ENCODE measurements around the gene ARHGEF12. TPM values are rescaled to one million over a fixed set of nuclear protein-coding genes. Genes with fewer than 3 reads are reported as not detected.

The ARHGEF12 gene
- total RNA-seq, 2 experiments from 2014 or later = 9.6 to 10.2 TPM

GRCh38 chr11:120413480-120413879 is 77.3 kb downstream of the ARHGEF12 start:
- intact Hi-C loops (cut with micrococcal nuclease) = no loop called here
- no peak overlapping the region for H3K4me3 Mint-ChIP-seq
- no peaks in the 10 kb centered on the region for H3K9me3 Mint-ChIP-seq
- no peaks in the 10 kb centered on the region for H3K27me3 Mint-ChIP-seq
- POLR2A ChIA-PET = no interaction called here
- CTCF ChIA-PET = no interaction called here
- H3K36me3 Mint-ChIP-seq (ENCODE audit: low read depth) = no peaks in the 10 kb centered on the region
- ATAC-seq = no peak
- no peak for DNase-seq
- no peak overlapping the region for H3K27ac Mint-ChIP-seq
- no peak for TF ChIP-seq CTCF (IDR thresholded peaks at IDR 0.05)
- H3K4me1 Mint-ChIP-seq (ENCODE audit: low read depth) = no peaks in the 10 kb centered on the region

- H3K9me3 Mint-ChIP-seq = no peaks in the 10 kb centered on the region
- H3K4me1 Mint-ChIP-seq (ENCODE audit: low read depth) = peaks cover 7% of the 10 kb centered on the region
- H3K36me3 Mint-ChIP-seq (ENCODE audit: low read depth) = peaks cover 2% of the 10 kb centered on the region
- DNase-seq (no peak), ATAC-seq (no peak)
- no peak overlapping the region for H3K27ac Mint-ChIP-seq
- TF ChIP-seq CTCF (IDR thresholded peaks at IDR 0.05) = no peak
- POLR2A ChIA-PET = no interaction called here
- CTCF ChIA-PET = no interaction called here
- no peak overlapping the region for H3K4me3 Mint-ChIP-seq
- H3K27me3 Mint-ChIP-seq = no peaks in the 10 kb centered on the region
- intact Hi-C loops (cut with micrococcal nuclease) = no loop called here
These were observed 84.4 kb downstream of the ARHGEF12 start for GRCh38 chr11:120420572-120420971.

GRCh38 chr11:120424185-120424969 is 88.2 kb downstream of the ARHGEF12 start:
- no peak for ATAC-seq
- Mint-ChIP-seq H3K27ac (no peak overlapping the region), H3K4me1 (ENCODE audit: low read depth) (peaks cover 7% of the 10 kb centered on the region), H3K27me3 (no peaks in the 10 kb centered on the region), H3K36me3 (ENCODE audit: low read depth) (peaks cover 2% of the 10 kb centered on the region), H3K9me3 (no peaks in the 10 kb centered on the region), H3K4me3 (no peak overlapping the region)
- no peak for DNase-seq
- intact Hi-C loops (cut with micrococcal nuclease) = no loop called here
- TF ChIP-seq CTCF (IDR thresholded peaks at IDR 0.05) = no peak
- POLR2A ChIA-PET = no interaction called here
- CTCF ChIA-PET = interaction anchor here (1.0 kb wide), 1 partner anchor 59 kb away, joined by 3 read pairs; no protein-coding TSS in a partner anchor

- no peak for ATAC-seq
- Mint-ChIP-seq H3K4me3 (no peak overlapping the region), H3K9me3 (no peaks in the 10 kb centered on the region), H3K36me3 (ENCODE audit: low read depth) (peaks cover 2% of the 10 kb centered on the region), H3K27me3 (no peaks in the 10 kb centered on the region), H3K4me1 (ENCODE audit: low read depth) (peaks cover 7% of the 10 kb centered on the region), H3K27ac (no peak overlapping the region)
- intact Hi-C loops (cut with micrococcal nuclease) = no loop called here
- no peak for DNase-seq
- ChIA-PET CTCF (interaction anchor here (1.0 kb wide), 1 partner anchor 59 kb away, joined by 3 read pairs; no protein-coding TSS in a partner anchor), POLR2A (no interaction called here)
- no peak for TF ChIP-seq CTCF (IDR thresholded peaks at IDR 0.05)
These were observed 88.7 kb downstream of the ARHGEF12 start for GRCh38 chr11:120424970-120425332.

GRCh38 chr11:120425527-120425926 is 89.3 kb downstream of the ARHGEF12 start:
- CTCF ChIA-PET = no interaction called here
- Mint-ChIP-seq H3K4me1 (ENCODE audit: low read depth) (peaks cover 7% of the 10 kb centered on the region), H3K4me3 (no peak overlapping the region), H3K9me3 (no peaks in the 10 kb centered on the region), H3K36me3 (ENCODE audit: low read depth) (peaks cover 2% of the 10 kb centered on the region), H3K27me3 (no peaks in the 10 kb centered on the region), H3K27ac (no peak overlapping the region)
- intact Hi-C loops (cut with micrococcal nuclease) = no loop called here
- POLR2A ChIA-PET = no interaction called here
- DNase-seq (no peak), ATAC-seq (no peak)
- no peak for TF ChIP-seq CTCF (IDR thresholded peaks at IDR 0.05)
